K562 (cell line): ENCODE data around the gene CCL5. TPM values are rescaled to one million over a fixed set of nuclear protein-coding genes. Genes with fewer than 3 reads are reported as not detected.

Experiments used
- ATAC-seq: fragments of 200-7000 bp; cut with Tn5 transposase; 3 replicates; pipeline ENCODE4 v1.9.1; 2020; ENCODE audit warnings: moderate library complexity
- BruUV-seq: library from RNA; stranded (reverse); fragments of 400-500 nt; replicated peaks from 2 replicates; lab custom pipeline; 2021; lab: Mats Ljungman, UMichigan
- CTCF ChIA-PET: fragments of 300-600 bp; formaldehyde crosslinking; extraction: SDS; loops from one replicate; lab custom pipeline; 2021; ENCODE audit warnings: low intra/inter-chr PET ratio; lab: Yijun Ruan, JAX
- POLR2A ChIA-PET: fragments of 300-600, 350-650 bp; sonication (Branson Sonifier 250); formaldehyde crosslinking; extraction: SDS; loops from one replicate; lab custom pipeline; 2021; ENCODE audit warnings: antibody characterized with exemption, inconsistent platforms; lab: Yijun Ruan, JAX
- DNase-seq, 4 experiments: peaks; one replicate each; pipeline versions ENCODE4 v3.0.0 to v3.0.0-alpha.2; 2011 to 2018; ENCODE audit warnings: low spot score in 3 of 4, mixed read lengths in 3 of 4; ENCODE audit errors: extremely low read depth in 1 of 4
- FAIRE-seq: peaks from 2 replicates; lab custom pipeline; 2011; peaks lifted over from hg19 to GRCh38; lab: Jason Lieb, UNC
- H2AFZ ChIP-seq: 2 replicates; pipeline ENCODE4 v1.6.0; 2011; ENCODE audit warnings: low read depth, low read length, control low read depth, inconsistent platforms
- H3K27ac ChIP-seq: fragments of 200-600 bp; 3 replicates; pipeline ENCODE4 v1.8.0; 2011; ENCODE audit warnings: low read depth, mild to moderate bottlenecking, control low read depth, inconsistent platforms, low read length, moderate library complexity, mixed read lengths; ENCODE audit errors: extremely low read depth
- H3K27me3 ChIP-seq, 2 experiments: fragments of 300-600 bp in 1 of 2; 2 replicates in 1 of 2; 3 replicates in 1 of 2; pipeline versions ENCODE4 v1.6.0 to v1.8.0; 2011; ENCODE audit warnings: inconsistent platforms in 2 of 2, low read length in 2 of 2, mild to moderate bottlenecking in 1 of 2, mixed read lengths in 1 of 2, moderate library complexity in 1 of 2; ENCODE audit not compliant: control insufficient read depth in 2 of 2, insufficient read depth in 2 of 2
- H3K36me3 ChIP-seq: fragments of 300-600 bp; 3 replicates; pipeline ENCODE4 v1.8.0; 2011; ENCODE audit warnings: mild to moderate bottlenecking, low read length, inconsistent platforms; ENCODE audit not compliant: control insufficient read depth, insufficient read depth
- H3K4me1 ChIP-seq, 2 experiments: fragments of 200-600 bp in 1 of 2; replicated peaks in 1 of 2; 2 replicates in 1 of 2; 3 replicates in 1 of 2; pipeline versions ENCODE4 v1.5.1 to v1.8.0; 2011; ENCODE audit warnings: inconsistent platforms in 2 of 2, low read length in 2 of 2, mild to moderate bottlenecking in 1 of 2, mixed read lengths in 1 of 2, moderate library complexity in 1 of 2; ENCODE audit not compliant: control insufficient read depth in 2 of 2, insufficient read depth in 2 of 2
- H3K4me2 ChIP-seq: 2 replicates; pipeline ENCODE4 v1.6.1; 2011; ENCODE audit warnings: low read length, control low read depth, inconsistent platforms, mixed read lengths; ENCODE audit not compliant: insufficient read depth
- H3K4me3 ChIP-seq: fragments of 200-600 bp; sonication (generic), shearing (Covaris generic); 2 replicates; pipeline ENCODE4 v1.5.1; 2016; ENCODE audit warnings: control low read depth, inconsistent platforms
- H3K79me2 ChIP-seq: fragments of 200-600 bp; 3 replicates; pipeline ENCODE4 v1.8.0; 2011; ENCODE audit warnings: low read length, inconsistent platforms; ENCODE audit not compliant: control insufficient read depth, insufficient read depth
- H3K9ac ChIP-seq, 2 experiments: 2 replicates each; pipeline versions ENCODE4 v1.6.0 to v1.6.1; 2011; ENCODE audit warnings: low read depth in 2 of 2, low read length in 2 of 2, control low read depth in 1 of 2, inconsistent platforms in 1 of 2, mild to moderate bottlenecking in 1 of 2, mixed read lengths in 1 of 2; ENCODE audit not compliant: insufficient read depth in 1 of 2
- H3K9me1 ChIP-seq: one replicate; pipeline ENCODE4 v1.6.0; 2011; ENCODE audit warnings: inconsistent platforms, mild to moderate bottlenecking, low read length, moderate library complexity; ENCODE audit not compliant: control insufficient read depth, insufficient read depth
- H3K9me3 ChIP-seq: replicated peaks from 2 replicates; pipeline ENCODE4 v1.5.1; 2011; ENCODE audit warnings: low read depth, low read length, inconsistent platforms; ENCODE audit not compliant: control insufficient read depth, insufficient read depth
- H4K20me1 ChIP-seq: replicated peaks from 2 replicates; pipeline ENCODE4 v1.6.1; 2011; ENCODE audit warnings: low read length, inconsistent platforms, mixed read lengths; ENCODE audit not compliant: control insufficient read depth, insufficient read depth
- BCOR ChIP-seq: fragments of 450-650 bp; IDR thresholded peaks from 2 replicates; pipeline ENCODE4 v1.6.1; 2016
- CTCFL ChIP-seq: IDR thresholded peaks from 2 replicates; pipeline ENCODE4 v1.6.1; 2011; ENCODE audit warnings: borderline replicate concordance, low read depth, mild to moderate bottlenecking, moderate library complexity, low read length; ENCODE audit not compliant: insufficient read depth, poor library complexity, severe bottlenecking
- FOXK2 ChIP-seq, 2 experiments: fragments of 450-650 bp; IDR thresholded peaks in 1 of 2; conservative IDR thresholded peaks in 1 of 2; 2 replicates each; pipeline ENCODE4 v1.6.1; 2016; ENCODE audit warnings: low read depth in 2 of 2, mild to moderate bottlenecking in 1 of 2
- HDAC8 ChIP-seq: fragments of 450-650 bp; IDR thresholded peaks from 2 replicates; pipeline ENCODE4 v1.6.1; 2016; ENCODE audit warnings: mild to moderate bottlenecking, missing genetic modification characterization, moderate library complexity, missing compliant biosample characterization
- KDM2B ChIP-seq: fragments of 250-450 bp; sonication (Bioruptor Pico); IDR thresholded peaks from 2 replicates; pipeline ENCODE4 v1.8.0; 2021; ENCODE audit warnings: mild to moderate bottlenecking, moderate library complexity
- POLR2G ChIP-seq: fragments of 200-400 bp; formaldehyde crosslinking; IDR thresholded peaks from 2 replicates; pipeline ENCODE4 v1.6.1; 2017; ENCODE audit warnings: low read depth, mild to moderate bottlenecking, antibody characterized with exemption, low read length, moderate library complexity
- UBTF ChIP-seq, 2 experiments: IDR thresholded peaks; 2 replicates each; pipeline ENCODE4 v1.6.1; 2012; ENCODE audit warnings: improper control_type of control experiment in 2 of 2, low read depth in 2 of 2, low read length in 2 of 2, borderline replicate concordance in 1 of 2
- USF2 ChIP-seq: sonication (generic); formaldehyde crosslinking; IDR thresholded peaks from 2 replicates; pipeline ENCODE4 v1.5.0; 2020; ENCODE audit warnings: missing genetic modification reagents
- ZBTB11 ChIP-seq, 3 experiments: fragments of 200-800 bp in 1 of 3; fragments of 250-450 bp in 1 of 3; fragments of 450-650 bp in 1 of 3; sonication (Bioruptor Pico) in 1 of 3; sonication (Bioruptor generic) in 1 of 3; formaldehyde crosslinking in 1 of 3; IDR thresholded peaks; 2 replicates each; pipeline versions ENCODE4 v1.6.1 to v1.8.0; 2016 to 2022; ENCODE audit warnings: mild to moderate bottlenecking in 2 of 3, missing genetic modification characterization in 2 of 3, missing compliant biosample characterization in 1 of 3, moderate library complexity in 1 of 3
- ZNF197 ChIP-seq: fragments of 200-800 bp; sonication (Bioruptor generic); IDR thresholded peaks from 2 replicates; pipeline ENCODE4 v1.6.1; 2016; ENCODE audit warnings: low read depth, missing genetic modification characterization, missing compliant biosample characterization
- ZNF274 ChIP-seq: IDR thresholded peaks from 2 replicates; pipeline ENCODE4 v1.6.1; 2011; ENCODE audit warnings: low read depth, mild to moderate bottlenecking, low read length, moderate library complexity, borderline replicate concordance
- ZNF780A ChIP-seq: fragments of 250-450 bp; sonication (Bioruptor Pico); IDR thresholded peaks from 2 replicates; pipeline ENCODE4 v1.5.0; 2021; ENCODE audit warnings: mild to moderate bottlenecking
- WGBS: fragments of 100-300 bp; shearing (Covaris generic); methylation state at CpG from one replicate; pipeline ENCODE4 v1.1.6; 2016; ENCODE audit warnings: low coverage, mixed read lengths; ENCODE audit not compliant: insufficient coverage; ENCODE audit errors: missing lambda C conversion rate; 5-methylcytosine and 5-hydroxymethylcytosine counted together
- in situ Hi-C: fragments of 300-500 bp; cut with MboI; formaldehyde crosslinking; loops from 4 replicates; pipeline ENCODE4 v1.15.0; 2018; ENCODE audit warnings: inconsistent platforms, mixed read lengths
- intact Hi-C: fragments of 100-400 bp; cut with micrococcal nuclease; formaldehyde crosslinking; loops from 2 replicates; pipeline ENCODE4 v1.14.2; 2022
- polyA plus RNA-seq, 8 experiments: library from polyadenylated mRNA; depleted of rRNA in 4 of 8; stranded (reverse) in 5 of 8; unstranded in 3 of 8; fragments of >200 nt; fragmentation: Nextera tagmentation in 2 of 8; fragmentation: Illumina TruSeq in 1 of 8; extraction: Ambion mirVana in 2 of 8; extraction: Trizol in 1 of 8; gene quantifications; 2 replicates each; pipeline versions ENCODE4 v1.2.1 to v1.2.3, GENCODE V29; 2011 to 2014; ENCODE audit warnings: inconsistent platforms in 1 of 8, missing spikeins in 1 of 8
- total RNA-seq, 7 experiments: library from RNA; depleted of rRNA in 6 of 7; stranded (reverse); fragments of >200 nt in 6 of 7; fragmentation: Illumina TruSeq in 2 of 7; extraction: Trizol in 2 of 7; gene quantifications; 2 replicates each; pipeline versions ENCODE4 v1.2.1 to v1.2.3, GENCODE V29; 2011 to 2021; ENCODE audit warnings: low replicate concordance in 1 of 7

CCL5 gene
- total and polyA plus RNA-seq, 9 of the 15 experiments (the other 6 are each of a cell fraction or from before 2014, with no cell fraction given): 0.18 to 0.59 (median 0.45) TPM; not detected in 1

GRCh38 chr17:35923609-35924114, 43.5 kb upstream of the CCL5 start:
- Histone ChIP-seq H3K4me2 (no peak overlapping the region), H3K4me3 (no peak overlapping the region), H3K27me3 (no peaks in the 10 kb centered on the region), H3K36me3 (peaks cover 4% of the 10 kb centered on the region; the same call in 1 of the 3 replicates), H3K9me3 (no peaks in the 10 kb centered on the region), H3K9ac (no peak overlapping the region), H4K20me1 (no peaks in the 10 kb centered on the region), H3K9me1 (no peaks in the 10 kb centered on the region), H2AFZ (no peak overlapping the region), H3K4me1 (peaks cover 9 to 18% of the 10 kb centered on the region in 2 experiments; a peak in 4 of 5 replicates), H3K27ac (no peak overlapping the region), H3K79me2 (no peaks in the 10 kb centered on the region)
- in situ Hi-C loops (no loop called here), intact Hi-C loops (no loop called here)
- ChIA-PET CTCF (no interaction called here), POLR2A (no interaction called here)
- 79% methylated on average over 6 of the region's 6 CpGs for WGBS
- BruUV-seq: no TSS peak
- DNase-seq: no peak
- no peak for FAIRE-seq
- no peak for ATAC-seq
- TF ChIP-seq POLR2G (no peak), CTCFL (no peak), FOXK2 (conservative IDR thresholded peaks at IDR 0.05 in 1 of 2, IDR thresholded peaks at IDR 0.05 in 1 of 2; ENCODE audit: low read depth in 2 of 2) (no peak), ZNF197 (CRISPR knock-in tag) (no peak), KDM2B (CRISPR knock-in tag) (no peak), ZNF274 (no peak), BCOR (no peak), ZNF780A (CRISPR knock-in tag) (no peak), USF2 (no peak), UBTF (IDR thresholded peaks at IDR 0.05; ENCODE audit: borderline replicate concordance in 1 of 2, low read depth in 2 of 2, low read length in 2 of 2) (no peak), HDAC8 (tag) (no peak), ZBTB11 (CRISPR knock-in tag; IDR thresholded peaks at IDR 0.05) (no peak)
